MM.1S (cell line): Measurements from ENCODE around the gene ADCY2.

Experiments
- CTCF ChIP-seq: fragments of 300-600 bp; sonication (generic); IDR thresholded peaks from 2 replicates; pipeline ENCODE4 v1.5.1; 2016; ENCODE audit warnings: antibody characterized with exemption, low read length, mixed read lengths
- EZH2 ChIP-seq: fragments of 300-600 bp; sonication (generic); optimal IDR thresholded peaks from 2 replicates; pipeline ENCODE3; 2017; ENCODE audit warnings: low read depth, mild to moderate bottlenecking, antibody characterized with exemption, low read length, mixed read lengths
- EZH2phosphoT487 ChIP-seq: fragments of 300-600 bp; sonication (generic); IDR thresholded peaks from 2 replicates; pipeline ENCODE4 v1.6.1; 2018; ENCODE audit warnings: antibody characterized with exemption, low read length

GRCh38 chr5:7878381-7878873, 482.5 kb downstream of the ADCY2 start:
- no peak for TF ChIP-seq CTCF
- TF ChIP-seq EZH2, result no peak
- TF ChIP-seq EZH2phosphoT487, result no peak
